ENCODE results near the gene SNAPC4. TPM values are rescaled to one million over a fixed set of nuclear protein-coding genes. Genes with fewer than 3 reads are reported as not detected.

SNAPC4 gene
- total and polyA plus RNA-seq, 2 of the 8 experiments (the other 6 are each of a cell fraction or from before 2014, with no cell fraction given): 6.9 to 18.1 TPM

- Histone ChIP-seq H3K9me3 (ENCODE audit: insufficient read depth in 2 of 2, low read depth in 1 of 2, low read length in 1 of 2) (no peaks in the 10 kb centered on the region), H3K79me2 (ENCODE audit: control insufficient read depth in 1 of 2, insufficient read depth in 2 of 2, low read length in 2 of 2) (no peaks in the 10 kb centered on the region), H4K20me1 (replicated peaks in 1 of 2; ENCODE audit: control insufficient read depth in 1 of 2, insufficient read depth in 2 of 2, low read length in 2 of 2) (peaks cover 3 to 5% of the 10 kb centered on the region in 2 experiments), H2AFZ (ENCODE audit: low read length) (no peak overlapping the region), H4K5ac (ENCODE audit: insufficient read length, low read depth, low read length) (no peak overlapping the region), H3K36me3 (ENCODE audit: control insufficient read depth in 2 of 4, insufficient read depth in 4 of 4, low read length in 3 of 4) (peaks cover 21 to 36% (median 35%) of the 10 kb centered on the region in 4 experiments), H3K18ac (ENCODE audit: extremely low read depth, low read length) (no peak overlapping the region), H2BK20ac (ENCODE audit: low read length) (no peak overlapping the region), H3K23ac (ENCODE audit: insufficient read length) (no peak overlapping the region), H3K56ac (replicated peaks; ENCODE audit: insufficient read length, low read depth, low read length) (no peak overlapping the region), H2BK120ac (replicated peaks; ENCODE audit: low read depth, low read length) (no peak overlapping the region), H3K27me3 (replicated peaks in 1 of 4; ENCODE audit: control insufficient read depth in 3 of 4, extremely low read depth in 1 of 4, insufficient read depth in 3 of 4, low read length in 3 of 4) (no peaks in the 10 kb centered on the region), H3K9ac (replicated peaks in 1 of 4; ENCODE audit: extremely low read depth in 1 of 4, low read depth in 3 of 4, low read length in 3 of 4) (no peak overlapping the region), H3K27ac (ENCODE audit: low read depth, low read length) (no peak overlapping the region), H3K4me2 (ENCODE audit: insufficient read depth in 1 of 2, low read depth in 2 of 2, low read length in 2 of 2) (no peak overlapping the region), H3K79me1 (ENCODE audit: low read depth, low read length) (no peaks in the 10 kb centered on the region), H2BK5ac (ENCODE audit: low read depth, low read length) (no peak overlapping the region), H2BK15ac (ENCODE audit: low read length) (no peak overlapping the region), H3K14ac (ENCODE audit: insufficient read length) (no peak overlapping the region), H3K4me1 (replicated peaks in 1 of 4; ENCODE audit: control insufficient read depth in 3 of 4, insufficient read depth in 4 of 4, low read length in 3 of 4) (no peaks in the 10 kb centered on the region), H2BK12ac (ENCODE audit: low read depth, low read length) (no peak overlapping the region), H4K8ac (ENCODE audit: extremely low read depth, insufficient read depth, low read length) (peak overlapping the region; percentile 57; the same call in 1 of the 2 replicates), H3K4ac (replicated peaks; ENCODE audit: insufficient read length, low read depth, low read length) (no peak overlapping the region), H3K23me2 (ENCODE audit: low read depth, low read length) (no peaks in the 10 kb centered on the region), H3K4me3 (ENCODE audit: extremely low read depth in 1 of 4, insufficient read depth in 2 of 4, low read depth in 3 of 4, low read length in 4 of 4) (no peak overlapping the region), H4K91ac (replicated peaks; ENCODE audit: insufficient read length, low read length) (no peak overlapping the region), H2AK5ac (ENCODE audit: low read depth, low read length) (no peak overlapping the region)
- FAIRE-seq (no peak), DNase-seq (ENCODE audit: low read depth in 1 of 2, low spot score in 2 of 2) (no peak)
- ChIA-PET CTCF (ENCODE audit: partially characterized antibody) (interaction anchor here (0.7 to 2.3 kb wide), 4 partner anchors 15 to 85 kb away, joined by 3 to 12 read pairs (median 4); no protein-coding TSS in a partner anchor), POLR2A (ENCODE audit: partially characterized antibody) (interaction anchor here (0.8 to 4.0 kb wide), 9 partner anchors 11 to 51 kb away, joined by 3 to 26 read pairs (median 5); partner anchors contain the start of genes CARD9, ENTR1 and PMPCA)
- 92% methylated on average over 43 of the region's 43 CpGs; no CpG with 5 or more reads in 1 of the 2 experiments for WGBS, 2 experiments (ENCODE audit: extremely low coverage in 1 of 2, insufficient coverage in 1 of 2, insufficient read length in 1 of 2, insufficient replicate concordance in 2 of 2, low coverage in 1 of 2, low lambda C conversion rate in 2 of 2, missing lambda C conversion rate in 1 of 2)
- TF ChIP-seq RAD21 (IDR thresholded peaks at IDR 0.05 in 1 of 2, conservative IDR thresholded peaks at IDR 0.05 in 1 of 2; ENCODE audit: low read depth in 2 of 2, low read length in 2 of 2): no peak
- TF ChIP-seq, protein P1, sequence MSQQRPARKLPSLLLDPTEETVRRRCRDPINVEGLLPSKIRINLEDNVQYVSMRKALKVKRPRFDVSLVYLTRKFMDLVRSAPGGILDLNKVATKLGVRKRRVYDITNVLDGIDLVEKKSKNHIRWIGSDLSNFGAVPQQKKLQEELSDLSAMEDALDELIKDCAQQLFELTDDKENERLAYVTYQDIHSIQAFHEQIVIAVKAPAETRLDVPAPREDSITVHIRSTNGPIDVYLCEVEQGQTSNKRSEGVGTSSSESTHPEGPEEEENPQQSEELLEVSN (IDR thresholded peaks at IDR 0.05): no peak
- TF ChIP-seq POU5F1 (IDR thresholded peaks at IDR 0.05; ENCODE audit: low read depth, low read length): no peak
- TF ChIP-seq, protein P2, sequence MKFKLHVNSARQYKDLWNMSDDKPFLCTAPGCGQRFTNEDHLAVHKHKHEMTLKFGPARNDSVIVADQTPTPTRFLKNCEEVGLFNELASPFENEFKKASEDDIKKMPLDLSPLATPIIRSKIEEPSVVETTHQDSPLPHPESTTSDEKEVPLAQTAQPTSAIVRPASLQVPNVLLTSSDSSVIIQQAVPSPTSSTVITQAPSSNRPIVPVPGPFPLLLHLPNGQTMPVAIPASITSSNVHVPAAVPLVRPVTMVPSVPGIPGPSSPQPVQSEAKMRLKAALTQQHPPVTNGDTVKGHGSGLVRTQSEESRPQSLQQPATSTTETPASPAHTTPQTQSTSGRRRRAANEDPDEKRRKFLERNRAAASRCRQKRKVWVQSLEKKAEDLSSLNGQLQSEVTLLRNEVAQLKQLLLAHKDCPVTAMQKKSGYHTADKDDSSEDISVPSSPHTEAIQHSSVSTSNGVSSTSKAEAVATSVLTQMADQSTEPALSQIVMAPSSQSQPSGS (IDR thresholded peaks at IDR 0.05; ENCODE audit: low read length): no peak
- no peak for TF ChIP-seq PHF8 (conservative IDR thresholded peaks at IDR 0.05; ENCODE audit: low read depth, low read length)
- TF ChIP-seq EGR1 (IDR thresholded peaks at IDR 0.05; ENCODE audit: borderline replicate concordance, low read depth, low read length): no peak
- no peak for TF ChIP-seq KDM4A (IDR thresholded peaks at IDR 0.05; ENCODE audit: low read depth, low read length, severe bottlenecking)
- TF ChIP-seq CTBP2 (IDR thresholded peaks at IDR 0.05; ENCODE audit: borderline replicate concordance, insufficient read depth, insufficient read length, low read length): no peak
These were observed 23.6 kb upstream of the SNAPC4 start for GRCh38 chr9:136423432-136424146.
